ENCODE data around the gene OLFM3.

- TF ChIP-seq CTCF (IDR thresholded peaks at IDR 0.05) (no peak), POLR2A (IDR thresholded peaks at IDR 0.05) (no peak)
Observed at GRCh38 chr1:101980974-101981373, 15.8 kb downstream of the OLFM3 start.
